Gastroesophageal sphincter (tissue), 4 donors: ENCODE data around the gene ANGEL2. TPM values are rescaled to one million over a fixed set of nuclear protein-coding genes. Genes with fewer than 3 reads are reported as not detected.
A peak's percentile ranks its signal among the peaks of the same experiment; 100 is the strongest.

Experiments
- ATAC-seq: fragments of 150-250 bp; one replicate; pipeline ENCODE4 v1.9.1; 2016; ENCODE audit warnings: mild to moderate bottlenecking, moderate library complexity
- H3K27ac ChIP-seq, 4 donors: fragments of 200-600 bp; sonication (generic) in 3 of 4; 1 replicate in 3 of 4; 2 replicates in 1 of 4; pipeline ENCODE4 v1.5.1; 2016 to 2019
- H3K27me3 ChIP-seq: fragments of 200-600 bp; sonication (generic); one replicate; pipeline ENCODE4 v1.5.1; 2019
- H3K36me3 ChIP-seq, 2 donors: fragments of 200-600 bp; sonication (generic); one replicate each; pipeline ENCODE4 v1.5.1; 2019; ENCODE audit warnings: control low read depth in 1 of 2
- H3K4me1 ChIP-seq, 3 donors: fragments of 200-600 bp; sonication (generic); 1 replicate in 2 of 3; 2 replicates in 1 of 3; pipeline ENCODE4 v1.5.1; 2016 to 2019; ENCODE audit warnings: control low read depth in 2 of 3
- H3K4me3 ChIP-seq, 2 donors: fragments of 200-600 bp; sonication (generic); one replicate each; pipeline ENCODE4 v1.5.1; 2019; ENCODE audit warnings: mild to moderate bottlenecking in 1 of 2, moderate library complexity in 1 of 2
- H3K9me3 ChIP-seq, 3 donors: fragments of 200-600 bp; sonication (generic); one replicate each; pipeline ENCODE4 v1.5.1; 2017 to 2019; ENCODE audit warnings: control low read depth in 2 of 3
- EP300 ChIP-seq: sonication (generic); formaldehyde crosslinking; IDR thresholded peaks from one replicate; pipeline ENCODE4 v1.6.1; 2017; ENCODE audit warnings: antibody characterized with exemption, mild to moderate bottlenecking
- POLR2A ChIP-seq, 2 donors: fragments of 450-650 bp; IDR thresholded peaks; one replicate each; pipeline ENCODE4 v1.6.1; 2017; ENCODE audit warnings: antibody characterized with exemption in 2 of 2, mild to moderate bottlenecking in 2 of 2, moderate library complexity in 1 of 2
- POLR2AphosphoS5 ChIP-seq: sonication (generic); formaldehyde crosslinking; IDR thresholded peaks from one replicate; pipeline ENCODE4 v1.6.1; 2017; ENCODE audit warnings: antibody characterized with exemption
- WGBS, 2 donors: methylation state at CpG; one replicate each; pipeline ENCODE4 v1.1.5; 2018; ENCODE audit warnings: low coverage in 1 of 2; 5-methylcytosine and 5-hydroxymethylcytosine counted together
- total RNA-seq, 4 donors: library from RNA; depleted of rRNA; stranded (reverse); fragments of >200 nt; gene quantifications; one replicate each; pipeline ENCODE4 v1.1.0, GENCODE V29; 2016
- TF ChIP-seq, protein P1 (sequence below), 4 experiments: fragments of 200-600 bp in 2 of 4; fragments of 450-650 bp in 2 of 4; sonication (generic) in 1 of 4; IDR thresholded peaks; one replicate each; pipeline ENCODE4 v1.5.1; 2017 to 2019; ENCODE audit warnings: antibody characterized with exemption in 4 of 4, mild to moderate bottlenecking in 2 of 4, moderate library complexity in 2 of 4

ANGEL2 gene
- total RNA-seq, 4 donors from 2014 or later = 20.9 to 85.1 (median 39.0) TPM

DNA sequence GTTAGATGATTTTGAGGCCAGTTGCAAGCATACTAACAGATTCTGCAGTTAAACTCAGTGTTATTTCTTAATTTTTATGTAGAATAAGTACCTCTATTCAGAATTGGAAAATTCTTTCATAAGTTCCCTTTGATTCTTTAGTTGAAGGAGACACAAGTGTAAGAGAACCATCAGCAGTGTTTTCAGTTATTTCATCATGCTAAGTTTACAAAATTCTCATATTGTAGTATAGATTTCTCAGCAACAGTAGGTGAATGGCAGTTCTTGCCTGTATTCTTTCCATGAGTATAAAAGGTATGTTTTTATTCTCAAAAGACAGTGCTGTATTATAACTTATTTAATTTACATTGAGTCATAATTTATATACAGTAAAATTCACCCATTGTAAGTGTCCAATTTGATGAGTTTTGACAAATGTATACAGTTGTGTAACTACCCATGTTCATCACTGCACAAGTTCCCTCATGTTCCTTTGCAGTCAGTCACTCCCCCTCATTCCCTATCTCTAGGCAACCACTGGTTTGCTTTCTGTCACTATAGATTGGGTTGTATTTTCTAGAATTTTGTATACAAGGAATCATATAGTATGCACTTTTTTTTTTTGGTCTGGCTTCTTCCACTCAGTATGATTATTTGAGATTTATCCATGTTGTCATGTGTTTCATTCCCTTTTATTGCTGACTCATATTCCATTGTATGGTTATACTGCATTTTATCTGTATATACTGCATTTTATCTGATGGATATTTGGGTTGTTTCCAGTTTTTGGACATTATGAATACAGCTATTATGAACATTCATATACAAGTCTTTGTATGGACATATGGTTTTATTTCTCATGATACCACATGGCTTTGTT lies 39.3 kb upstream of the ANGEL2 start:
- no peak for ATAC-seq
- Histone ChIP-seq H3K36me3 (no peaks in the 10 kb centered on the region), H3K9me3 (no peaks in the 10 kb centered on the region), H3K27ac (no peak overlapping the region), H3K27me3 (no peaks in the 10 kb centered on the region), H3K4me1 (peaks cover 3 to 28% (median 14%) of the 10 kb centered on the region in 3 donors), H3K4me3 (no peak overlapping the region)
- TF ChIP-seq POLR2AphosphoS5 (no peak), POLR2A (IDR thresholded peaks at IDR 0.05) (no peak), EP300 (no peak)
- TF ChIP-seq, protein P1, sequence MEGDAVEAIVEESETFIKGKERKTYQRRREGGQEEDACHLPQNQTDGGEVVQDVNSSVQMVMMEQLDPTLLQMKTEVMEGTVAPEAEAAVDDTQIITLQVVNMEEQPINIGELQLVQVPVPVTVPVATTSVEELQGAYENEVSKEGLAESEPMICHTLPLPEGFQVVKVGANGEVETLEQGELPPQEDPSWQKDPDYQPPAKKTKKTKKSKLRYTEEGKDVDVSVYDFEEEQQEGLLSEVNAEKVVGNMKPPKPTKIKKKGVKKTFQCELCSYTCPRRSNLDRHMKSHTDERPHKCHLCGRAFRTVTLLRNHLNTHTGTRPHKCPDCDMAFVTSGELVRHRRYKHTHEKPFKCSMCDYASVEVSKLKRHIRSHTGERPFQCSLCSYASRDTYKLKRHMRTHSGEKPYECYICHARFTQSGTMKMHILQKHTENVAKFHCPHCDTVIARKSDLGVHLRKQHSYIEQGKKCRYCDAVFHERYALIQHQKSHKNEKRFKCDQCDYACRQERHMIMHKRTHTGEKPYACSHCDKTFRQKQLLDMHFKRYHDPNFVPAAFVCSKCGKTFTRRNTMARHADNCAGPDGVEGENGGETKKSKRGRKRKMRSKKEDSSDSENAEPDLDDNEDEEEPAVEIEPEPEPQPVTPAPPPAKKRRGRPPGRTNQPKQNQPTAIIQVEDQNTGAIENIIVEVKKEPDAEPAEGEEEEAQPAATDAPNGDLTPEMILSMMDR (IDR thresholded peaks at IDR 0.05) = no peak

DNA sequence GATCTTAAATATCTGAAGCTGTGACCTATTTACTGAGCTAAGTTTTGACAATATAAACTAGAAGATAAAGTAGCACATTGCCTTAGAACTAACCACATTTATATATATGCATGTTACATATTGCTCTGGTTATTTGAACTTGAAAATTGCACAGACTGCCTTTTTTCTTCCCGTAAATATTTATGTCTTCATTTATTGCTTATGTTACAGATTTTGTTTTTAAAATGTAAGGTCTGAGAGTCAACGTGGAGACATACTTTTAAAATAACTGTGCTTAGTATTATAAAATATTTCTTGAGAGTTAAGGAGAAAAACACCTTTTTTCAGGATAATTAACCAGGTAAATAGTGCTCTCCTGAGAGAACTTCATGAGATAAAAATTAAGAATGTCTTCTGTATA lies 38.5 kb upstream of the ANGEL2 start:
- Histone ChIP-seq H3K27me3 (no peaks in the 10 kb centered on the region), H3K36me3 (no peaks in the 10 kb centered on the region), H3K4me1 (peaks cover 3 to 28% (median 14%) of the 10 kb centered on the region in 3 donors), H3K4me3 (no peak overlapping the region), H3K9me3 (no peaks in the 10 kb centered on the region), H3K27ac (no peak overlapping the region)
- no peak for ATAC-seq
- WGBS, 2 donors = 62 to 75% methylated on average over 2 of the region's 2 CpGs
- TF ChIP-seq POLR2A (IDR thresholded peaks at IDR 0.05) = no peak
- no peak for TF ChIP-seq POLR2AphosphoS5
- TF ChIP-seq, protein P1 (IDR thresholded peaks at IDR 0.05) = no peak
- no peak for TF ChIP-seq EP300

DNA sequence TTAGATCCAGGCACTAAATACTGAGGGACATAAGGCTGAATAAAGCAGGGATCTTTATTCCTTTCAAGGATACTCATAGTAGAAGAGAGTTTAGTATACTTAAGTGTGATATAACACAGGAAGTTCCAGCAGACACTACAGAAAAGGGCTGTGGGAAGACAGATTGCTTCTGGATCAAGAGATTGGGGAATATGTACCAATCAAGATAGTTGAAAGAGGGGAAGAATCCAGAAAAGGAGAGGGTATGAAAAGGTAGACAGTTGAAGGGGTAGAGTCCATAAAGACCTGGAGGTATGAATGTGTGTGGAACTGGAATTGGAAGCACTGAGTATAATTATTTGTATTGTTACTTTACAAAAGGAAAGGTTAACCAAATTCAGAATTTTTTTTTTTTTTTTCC lies 37.8 kb upstream of the ANGEL2 start:
- Histone ChIP-seq H3K27me3 (no peaks in the 10 kb centered on the region), H3K27ac (no peak overlapping the region), H3K9me3 (no peaks in the 10 kb centered on the region), H3K36me3 (no peaks in the 10 kb centered on the region), H3K4me3 (no peak overlapping the region), H3K4me1 (peaks cover 3 to 28% (median 14%) of the 10 kb centered on the region in 3 donors)
- no peak for TF ChIP-seq POLR2A (IDR thresholded peaks at IDR 0.05)
- no peak for TF ChIP-seq POLR2AphosphoS5
- TF ChIP-seq, protein P1 (IDR thresholded peaks at IDR 0.05) = no peak
- no peak for TF ChIP-seq EP300
- ATAC-seq = no peak

DNA sequence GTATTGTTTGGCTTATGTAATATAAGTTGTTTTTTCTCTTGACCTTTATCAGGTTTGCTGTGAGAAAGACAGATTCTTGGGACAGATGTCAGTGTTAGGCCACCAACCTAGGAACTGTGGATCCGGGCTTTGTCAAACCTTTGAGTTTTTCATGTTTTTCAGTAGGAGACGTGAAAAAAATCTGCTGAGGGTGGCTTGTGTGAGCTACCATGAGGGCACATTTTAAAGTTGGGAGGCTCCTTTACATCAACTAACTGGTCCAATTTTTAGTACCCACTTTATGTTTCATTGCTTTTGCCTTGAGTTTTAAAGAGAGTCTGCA lies 36.2 kb upstream of the ANGEL2 start:
- peak overlapping the region in 1 of 4 donors; percentile 82 for H3K27ac ChIP-seq
- H3K27me3 ChIP-seq = peaks cover 12% of the 10 kb centered on the region
- peak overlapping the region; percentile 83 to 86 for H3K4me3 ChIP-seq
- ATAC-seq = no peak
- WGBS, 2 donors = 9 to 16% methylated on average over 2 of the region's 2 CpGs
- no peaks in the 10 kb centered on the region for H3K36me3 ChIP-seq
- TF ChIP-seq, protein P1 (IDR thresholded peaks at IDR 0.05) = no peak
- TF ChIP-seq POLR2AphosphoS5 (no peak), EP300 (no peak), POLR2A (IDR thresholded peaks at IDR 0.05) (no peak)
- H3K4me1 ChIP-seq = peaks cover 3 to 28% (median 14%) of the 10 kb centered on the region in 3 donors
- H3K9me3 ChIP-seq = no peaks in the 10 kb centered on the region
